Measurements from ENCODE around the gene KRTAP4-16.
"Not testable (repeated sequence)": the region's sequence is repeated elsewhere in the genome, so short reads cannot be mapped to it uniquely, and the experiment has no call there.

Gene KRTAP4-16

DNA sequence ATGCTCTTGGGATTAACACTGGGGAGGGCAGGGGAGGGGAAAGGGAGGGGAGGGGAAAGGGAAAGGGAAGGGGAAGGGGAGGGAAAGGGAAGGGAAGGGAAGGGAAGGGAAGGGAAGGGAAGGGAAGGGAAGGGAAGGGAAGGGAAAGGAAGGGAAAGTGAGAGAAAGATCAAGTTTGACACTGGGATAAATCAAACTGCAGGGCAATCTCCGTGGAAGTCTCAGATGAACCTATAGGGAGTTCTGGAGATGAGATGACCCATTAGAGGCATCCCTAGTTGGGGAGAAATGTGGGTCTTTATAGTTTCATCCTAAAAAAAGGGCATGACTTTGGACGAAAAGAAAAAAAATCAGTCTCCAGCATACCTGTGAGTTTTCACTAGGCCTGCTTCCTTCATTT, 19.7 kb upstream of the KRTAP4-16 start:
- DNase-seq: no peak
- H2AFZ ChIP-seq (ENCODE audit: low read depth, low read length): no peak overlapping the region
- no peak overlapping the region for H3K4me2 ChIP-seq (ENCODE audit: insufficient read depth, low read length)
- no peak overlapping the region for H3K9ac ChIP-seq (ENCODE audit: low read depth, low read length)
- H3K36me3 ChIP-seq (ENCODE audit: insufficient read depth, low read length): no peaks in the 10 kb centered on the region
- H3K4me1 ChIP-seq (ENCODE audit: insufficient read depth, low read length): no peaks in the 10 kb centered on the region
- H3K27ac ChIP-seq (ENCODE audit: low read length): no peak overlapping the region
- H3K79me2 ChIP-seq (ENCODE audit: insufficient read depth, low read length): no peaks in the 10 kb centered on the region
- no peaks in the 10 kb centered on the region for H3K9me3 ChIP-seq (ENCODE audit: insufficient read depth, low read length, severe bottlenecking)
- no peak for ATAC-seq (ENCODE audit: insufficient read depth, low read depth)
- no peaks in the 10 kb centered on the region for H4K20me1 ChIP-seq (ENCODE audit: insufficient read depth, low read length)
- TF ChIP-seq, protein P1, sequence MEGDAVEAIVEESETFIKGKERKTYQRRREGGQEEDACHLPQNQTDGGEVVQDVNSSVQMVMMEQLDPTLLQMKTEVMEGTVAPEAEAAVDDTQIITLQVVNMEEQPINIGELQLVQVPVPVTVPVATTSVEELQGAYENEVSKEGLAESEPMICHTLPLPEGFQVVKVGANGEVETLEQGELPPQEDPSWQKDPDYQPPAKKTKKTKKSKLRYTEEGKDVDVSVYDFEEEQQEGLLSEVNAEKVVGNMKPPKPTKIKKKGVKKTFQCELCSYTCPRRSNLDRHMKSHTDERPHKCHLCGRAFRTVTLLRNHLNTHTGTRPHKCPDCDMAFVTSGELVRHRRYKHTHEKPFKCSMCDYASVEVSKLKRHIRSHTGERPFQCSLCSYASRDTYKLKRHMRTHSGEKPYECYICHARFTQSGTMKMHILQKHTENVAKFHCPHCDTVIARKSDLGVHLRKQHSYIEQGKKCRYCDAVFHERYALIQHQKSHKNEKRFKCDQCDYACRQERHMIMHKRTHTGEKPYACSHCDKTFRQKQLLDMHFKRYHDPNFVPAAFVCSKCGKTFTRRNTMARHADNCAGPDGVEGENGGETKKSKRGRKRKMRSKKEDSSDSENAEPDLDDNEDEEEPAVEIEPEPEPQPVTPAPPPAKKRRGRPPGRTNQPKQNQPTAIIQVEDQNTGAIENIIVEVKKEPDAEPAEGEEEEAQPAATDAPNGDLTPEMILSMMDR (IDR thresholded peaks at IDR 0.05; ENCODE audit: borderline replicate concordance, extremely low read depth, low read length, poor library complexity, severe bottlenecking): no peak
- H3K4me3 ChIP-seq (ENCODE audit: low read depth in 1 of 2, low read length in 2 of 2): no peak overlapping the region
- H3K27me3 ChIP-seq (ENCODE audit: insufficient read depth, low read length, poor library complexity): peaks cover 2% of the 10 kb centered on the region

DNA sequence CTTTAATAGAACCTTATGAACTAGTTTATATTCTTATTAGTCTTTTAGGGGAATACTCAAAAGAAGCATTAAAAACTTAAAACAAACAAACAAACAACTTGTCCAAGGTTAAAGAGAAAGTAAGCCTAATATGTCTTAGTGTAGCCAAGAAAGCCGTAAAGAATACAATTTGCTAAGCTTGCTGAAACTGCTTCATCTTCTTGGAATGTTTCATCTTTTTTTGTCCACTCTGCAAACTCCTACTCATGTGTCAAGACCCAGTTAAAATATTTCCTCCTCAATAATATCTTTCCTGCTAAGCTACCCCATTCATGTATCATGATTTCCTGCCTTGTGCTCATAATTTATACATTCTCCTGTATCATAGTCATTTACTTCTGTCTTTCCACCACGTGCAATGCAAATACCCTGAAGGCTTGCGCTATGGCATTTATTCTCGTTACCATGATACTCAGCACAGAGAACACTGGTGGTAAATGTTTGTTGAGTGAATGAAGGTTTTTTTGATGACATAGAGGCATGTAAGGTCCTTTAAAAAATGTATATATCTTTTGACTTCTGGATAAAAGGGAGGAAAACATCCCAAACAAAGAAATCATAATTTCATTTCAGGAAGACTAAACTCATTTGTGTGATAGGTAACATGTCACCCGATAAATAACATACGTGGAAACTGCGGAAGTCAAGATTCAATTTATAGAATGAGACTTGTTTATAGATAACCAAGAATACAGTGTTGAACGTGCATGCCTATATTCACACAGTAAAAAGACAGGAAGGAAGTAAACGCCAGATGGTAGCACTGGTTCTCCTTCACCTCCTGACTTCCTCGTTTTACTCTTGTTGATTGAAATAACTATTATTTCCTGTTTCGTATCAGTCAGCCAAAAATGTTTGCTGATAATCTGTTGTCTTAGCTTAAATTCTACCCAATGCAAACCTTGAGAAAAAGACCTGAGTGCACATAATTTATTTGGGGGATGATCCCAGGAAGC, 18.0 kb upstream of the KRTAP4-16 start:
- not testable (repeated sequence) for H2AFZ ChIP-seq (ENCODE audit: low read depth, low read length); H3K27me3 ChIP-seq (ENCODE audit: insufficient read depth, low read length, poor library complexity); H3K9me3 ChIP-seq (ENCODE audit: insufficient read depth, low read length, severe bottlenecking); H3K9ac ChIP-seq (ENCODE audit: low read depth, low read length); H4K20me1 ChIP-seq (ENCODE audit: insufficient read depth, low read length); H3K27ac ChIP-seq (ENCODE audit: low read length); ATAC-seq (ENCODE audit: insufficient read depth, low read depth); H3K4me3 ChIP-seq (ENCODE audit: low read depth in 1 of 2, low read length in 2 of 2); H3K79me2 ChIP-seq (ENCODE audit: insufficient read depth, low read length); H3K4me1 ChIP-seq (ENCODE audit: insufficient read depth, low read length); H3K4me2 ChIP-seq (ENCODE audit: insufficient read depth, low read length); H3K36me3 ChIP-seq (ENCODE audit: insufficient read depth, low read length); DNase-seq

DNA sequence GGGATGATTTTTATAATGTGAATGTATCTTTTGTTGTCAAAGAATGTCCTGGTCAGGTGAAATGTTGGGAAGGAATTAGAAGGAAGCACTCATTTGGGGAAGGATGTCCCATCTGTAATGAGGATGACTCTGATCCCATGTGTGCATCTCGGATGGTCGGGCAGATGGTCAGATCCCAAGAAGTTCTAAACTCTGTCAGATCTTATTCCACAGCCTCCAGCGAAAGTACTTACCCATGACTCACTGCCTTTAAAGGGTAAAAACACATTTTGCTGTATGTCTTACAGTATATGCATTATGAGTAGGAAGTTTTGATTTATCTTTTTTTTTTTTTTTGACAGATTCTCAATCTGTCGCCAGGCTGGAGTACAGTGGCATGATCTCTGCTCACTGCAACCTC, 16.7 kb upstream of the KRTAP4-16 start:
- Histone ChIP-seq H3K4me3 (ENCODE audit: low read depth in 1 of 2, low read length in 2 of 2) (no peak overlapping the region), H3K79me2 (ENCODE audit: insufficient read depth, low read length) (no peaks in the 10 kb centered on the region), H3K9ac (ENCODE audit: low read depth, low read length) (no peak overlapping the region), H3K27ac (ENCODE audit: low read length) (no peak overlapping the region), H3K4me2 (ENCODE audit: insufficient read depth, low read length) (no peak overlapping the region), H3K36me3 (ENCODE audit: insufficient read depth, low read length) (no peaks in the 10 kb centered on the region), H4K20me1 (ENCODE audit: insufficient read depth, low read length) (no peaks in the 10 kb centered on the region), H3K27me3 (ENCODE audit: insufficient read depth, low read length, poor library complexity) (peaks cover 5% of the 10 kb centered on the region), H2AFZ (ENCODE audit: low read depth, low read length) (no peak overlapping the region), H3K9me3 (ENCODE audit: insufficient read depth, low read length, severe bottlenecking) (no peaks in the 10 kb centered on the region), H3K4me1 (ENCODE audit: insufficient read depth, low read length) (no peaks in the 10 kb centered on the region)
- DNase-seq (no peak), ATAC-seq (ENCODE audit: insufficient read depth, low read depth) (no peak)
- TF ChIP-seq, protein P1 (IDR thresholded peaks at IDR 0.05; ENCODE audit: borderline replicate concordance, extremely low read depth, low read length, poor library complexity, severe bottlenecking): no peak
- no peak for TF ChIP-seq EZH2 (IDR thresholded peaks at IDR 0.05; ENCODE audit: borderline replicate concordance, low read depth, low read length, severe bottlenecking)

DNA sequence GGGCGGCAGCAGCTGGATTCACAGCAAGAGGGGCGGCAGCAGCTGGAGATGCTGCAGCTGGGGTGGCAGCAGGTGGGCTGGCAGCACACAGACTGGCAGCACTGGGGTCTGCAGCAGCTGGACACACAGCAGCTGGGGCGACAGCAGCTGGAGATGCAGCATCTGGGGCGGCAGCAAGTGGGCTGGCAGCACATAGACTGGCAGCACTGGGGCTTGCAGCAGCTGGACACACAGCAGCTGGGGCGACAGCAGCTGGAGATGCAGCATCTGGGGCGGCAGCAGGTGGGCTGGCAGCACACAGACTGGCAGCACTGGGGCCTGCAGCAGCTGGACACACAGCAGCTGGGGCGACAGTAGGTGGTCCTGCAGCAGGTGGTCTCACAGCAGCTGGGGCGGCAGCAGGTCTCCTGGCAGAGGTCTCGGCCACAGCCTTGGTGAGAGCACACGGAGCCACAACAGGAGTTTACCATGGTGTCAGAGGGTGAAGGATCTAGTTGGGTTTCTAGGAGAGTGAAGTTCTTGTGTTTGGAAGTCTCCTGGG, 15.9 kb upstream of the KRTAP4-16 start, which contains the start of gene KRTAP4-11:
Gene KRTAP4-11 (minus strand): TSS at position 528 of the 541 bp plus-strand sequence. CDS start 58 bp downstream, at position 470.
- not testable (repeated sequence) for ATAC-seq (ENCODE audit: insufficient read depth, low read depth); H3K4me1 ChIP-seq (ENCODE audit: insufficient read depth, low read length); H3K9me3 ChIP-seq (ENCODE audit: insufficient read depth, low read length, severe bottlenecking)

More for the DNA sequence above, 15.9 kb upstream of the KRTAP4-16 start, which contains the start of gene KRTAP4-11:
- H3K9ac ChIP-seq (ENCODE audit: low read depth, low read length); H3K27me3 ChIP-seq (ENCODE audit: insufficient read depth, low read length, poor library complexity); H3K27ac ChIP-seq (ENCODE audit: low read length); H4K20me1 ChIP-seq (ENCODE audit: insufficient read depth, low read length); H3K4me2 ChIP-seq (ENCODE audit: insufficient read depth, low read length); DNase-seq; H3K4me3 ChIP-seq (ENCODE audit: low read depth in 1 of 2, low read length in 2 of 2); H3K79me2 ChIP-seq (ENCODE audit: insufficient read depth, low read length); H3K36me3 ChIP-seq (ENCODE audit: insufficient read depth, low read length); H2AFZ ChIP-seq (ENCODE audit: low read depth, low read length): not testable (repeated sequence)
